Measurements from ENCODE around the gene P3H1.

P3H1 gene

DNA sequence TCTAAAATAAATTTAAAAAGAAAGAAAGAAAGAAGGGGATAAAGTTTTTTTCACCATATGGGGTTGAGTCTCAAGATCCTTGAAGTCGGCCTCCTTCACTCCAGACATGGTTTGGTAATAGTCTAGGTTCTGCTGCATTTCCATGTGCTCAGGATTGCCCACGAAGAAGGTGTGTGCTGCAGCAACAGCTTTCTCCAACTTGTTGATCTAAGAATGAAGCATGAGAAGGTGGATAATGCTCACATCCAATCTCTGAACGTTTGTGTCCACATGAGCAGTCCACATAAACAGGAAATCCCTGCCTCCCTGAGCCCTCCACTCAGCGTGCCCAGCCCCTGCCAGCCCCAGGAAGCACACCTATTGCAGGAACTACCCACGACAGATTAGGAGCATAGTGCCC lies 4.6 kb downstream of the P3H1 start:
- H3K4me3 ChIP-seq (ENCODE audit: low read depth, low read length), result no peak overlapping the region
- no peak overlapping the region for H3K27ac ChIP-seq (ENCODE audit: extremely low read depth, low read depth, low read length)
- no peaks in the 10 kb centered on the region for H3K9me3 ChIP-seq (ENCODE audit: control insufficient read depth, insufficient read depth, low read depth, low read length)
- TF ChIP-seq ZNF664 (tag by site-specific recombination; IDR thresholded peaks at IDR 0.05) (no peak), SCRT1 (tag by site-specific recombination; IDR thresholded peaks at IDR 0.05; ENCODE audit: borderline replicate concordance) (peak; percentile 88), KLF7 (tag by site-specific recombination; IDR thresholded peaks at IDR 0.05; ENCODE audit: borderline replicate concordance) (no peak), ZBTB8A (tag by site-specific recombination; IDR thresholded peaks at IDR 0.05) (no peak), SCRT2 (tag by site-specific recombination; IDR thresholded peaks at IDR 0.05) (peak; percentile 94)
- TF ChIP-seq, protein P1, sequence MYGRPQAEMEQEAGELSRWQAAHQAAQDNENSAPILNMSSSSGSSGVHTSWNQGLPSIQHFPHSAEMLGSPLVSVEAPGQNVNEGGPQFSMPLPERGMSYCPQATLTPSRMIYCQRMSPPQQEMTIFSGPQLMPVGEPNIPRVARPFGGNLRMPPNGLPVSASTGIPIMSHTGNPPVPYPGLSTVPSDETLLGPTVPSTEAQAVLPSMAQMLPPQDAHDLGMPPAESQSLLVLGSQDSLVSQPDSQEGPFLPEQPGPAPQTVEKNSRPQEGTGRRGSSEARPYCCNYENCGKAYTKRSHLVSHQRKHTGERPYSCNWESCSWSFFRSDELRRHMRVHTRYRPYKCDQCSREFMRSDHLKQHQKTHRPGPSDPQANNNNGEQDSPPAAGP (tag by site-specific recombination; IDR thresholded peaks at IDR 0.05), result no peak
- ChIA-PET POLR2A (no interaction called here), CTCF (interaction anchor here (0.6 to 0.9 kb wide), 3 partner anchors 31 to 335 kb away, joined by 3 to 4 read pairs (median 4); no protein-coding TSS in a partner anchor)
- no peaks in the 10 kb centered on the region for H3K4me1 ChIP-seq (ENCODE audit: control insufficient read depth, insufficient read depth, low read length)
- peaks cover 17 to 52% of the 10 kb centered on the region in 2 experiments for H3K36me3 ChIP-seq (ENCODE audit: control insufficient read depth in 2 of 2, insufficient read depth in 1 of 2, low read length in 2 of 2)

DNA sequence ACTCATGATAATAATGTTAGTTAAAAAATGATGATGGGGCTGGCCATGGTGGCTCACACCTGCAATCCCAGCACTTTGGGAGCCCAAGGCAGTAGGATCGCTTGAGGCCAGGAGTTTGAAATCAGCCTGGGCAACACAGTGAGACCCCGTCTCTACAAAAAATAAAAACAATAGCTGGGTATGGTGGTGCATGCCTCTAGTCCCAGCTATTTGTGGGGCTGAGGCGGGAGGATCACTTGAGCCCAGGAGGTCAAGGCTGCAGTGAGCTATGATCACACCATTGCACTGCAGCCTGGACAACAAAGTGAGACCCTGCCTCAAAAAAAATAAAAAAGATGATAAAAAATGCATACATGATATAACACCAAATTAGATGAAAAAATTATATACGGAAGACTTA lies 5.3 kb downstream of the P3H1 start:
- Histone ChIP-seq H3K9me3 (ENCODE audit: control insufficient read depth, insufficient read depth, low read depth, low read length) (no peaks in the 10 kb centered on the region), H3K27ac (ENCODE audit: extremely low read depth, low read depth, low read length) (no peak overlapping the region), H3K4me1 (ENCODE audit: control insufficient read depth, insufficient read depth, low read length) (no peaks in the 10 kb centered on the region), H3K4me3 (ENCODE audit: low read depth, low read length) (no peak overlapping the region), H3K36me3 (ENCODE audit: control insufficient read depth in 2 of 2, insufficient read depth in 1 of 2, low read length in 2 of 2) (peaks cover 17 to 58% of the 10 kb centered on the region in 2 experiments)
- ChIA-PET POLR2A (no interaction called here), CTCF (interaction anchor here (0.6 to 0.9 kb wide), 3 partner anchors 31 to 334 kb away, joined by 3 to 4 read pairs (median 4); no protein-coding TSS in a partner anchor)
- TF ChIP-seq ZNF433 (tag by site-specific recombination; IDR thresholded peaks at IDR 0.05; ENCODE audit: low read depth), result no peak
- TF ChIP-seq ZNF121 (tag by site-specific recombination; IDR thresholded peaks at IDR 0.05), result peak; percentile 90

DNA sequence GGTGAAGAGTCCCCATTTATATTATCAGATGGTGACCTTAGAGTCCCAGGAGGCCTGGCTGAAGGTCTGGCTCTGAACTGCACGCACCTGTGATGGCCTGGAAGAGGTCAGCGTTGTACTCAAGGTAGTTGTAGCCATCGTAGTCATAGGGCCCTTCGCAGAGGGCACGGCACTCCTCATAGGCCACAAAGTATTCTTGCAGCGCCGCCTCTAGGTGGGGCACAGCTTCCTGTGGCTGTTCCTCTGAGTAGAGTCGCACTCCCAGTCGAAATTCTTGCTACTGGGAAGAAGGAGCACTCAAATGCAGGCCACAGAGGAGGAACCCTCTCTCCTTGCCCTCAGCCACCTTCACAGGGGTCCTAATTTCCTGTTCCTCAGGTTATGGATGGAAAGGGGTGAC lies 7.7 kb downstream of the P3H1 start:
- TF ChIP-seq ZNF138 (tag by site-specific recombination; IDR thresholded peaks at IDR 0.05; ENCODE audit: borderline replicate concordance), result no peak
- CTCF ChIA-PET, result interaction anchor here (0.5 to 1.4 kb wide), 6 partner anchors 11 to 315 kb away, joined by 3 to 6 read pairs (median 4); no protein-coding TSS in a partner anchor
- Histone ChIP-seq H3K4me1 (ENCODE audit: control insufficient read depth, insufficient read depth, low read length) (no peaks in the 10 kb centered on the region), H3K36me3 (ENCODE audit: control insufficient read depth in 2 of 2, insufficient read depth in 1 of 2, low read length in 2 of 2) (peaks cover 17 to 83% of the 10 kb centered on the region in 2 experiments), H3K9me3 (ENCODE audit: control insufficient read depth, insufficient read depth, low read depth, low read length) (no peaks in the 10 kb centered on the region), H3K4me3 (ENCODE audit: low read depth, low read length) (no peak overlapping the region), H3K27ac (ENCODE audit: extremely low read depth, low read depth, low read length) (no peak overlapping the region)
- POLR2A ChIA-PET, result interaction anchor here (2.4 kb wide), 1 partner anchor 7 kb away, joined by 10 read pairs; the partner anchor contains the start of genes C1orf50 and P3H1

DNA sequence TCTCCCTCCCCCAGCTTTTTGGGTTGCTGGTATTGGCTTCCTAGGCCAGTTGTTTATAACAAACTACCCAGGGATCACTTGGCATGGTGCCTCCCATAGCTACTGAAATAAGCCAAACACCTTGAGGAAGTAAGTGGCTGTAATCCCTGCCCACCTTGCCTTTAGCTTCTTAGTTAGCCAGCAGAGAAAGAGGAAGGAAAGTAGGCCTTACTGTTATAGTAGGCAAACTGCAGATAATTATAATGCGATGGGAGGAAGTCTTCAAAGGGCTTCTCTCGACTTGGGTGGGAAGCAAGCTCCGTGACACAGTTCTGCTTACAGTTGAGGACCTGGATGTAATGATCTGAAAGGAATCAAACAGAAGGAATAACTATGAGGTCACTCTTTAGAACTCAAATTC lies 8.2 kb downstream of the P3H1 start:
- H3K4me3 ChIP-seq (ENCODE audit: low read depth, low read length), result no peak overlapping the region
- POLR2A ChIA-PET, result interaction anchor here (2.4 kb wide), 1 partner anchor 8 kb away, joined by 10 read pairs; the partner anchor contains the start of genes C1orf50 and P3H1
- H3K27ac ChIP-seq (ENCODE audit: extremely low read depth, low read depth, low read length), result no peak overlapping the region
- TF ChIP-seq, protein P2, sequence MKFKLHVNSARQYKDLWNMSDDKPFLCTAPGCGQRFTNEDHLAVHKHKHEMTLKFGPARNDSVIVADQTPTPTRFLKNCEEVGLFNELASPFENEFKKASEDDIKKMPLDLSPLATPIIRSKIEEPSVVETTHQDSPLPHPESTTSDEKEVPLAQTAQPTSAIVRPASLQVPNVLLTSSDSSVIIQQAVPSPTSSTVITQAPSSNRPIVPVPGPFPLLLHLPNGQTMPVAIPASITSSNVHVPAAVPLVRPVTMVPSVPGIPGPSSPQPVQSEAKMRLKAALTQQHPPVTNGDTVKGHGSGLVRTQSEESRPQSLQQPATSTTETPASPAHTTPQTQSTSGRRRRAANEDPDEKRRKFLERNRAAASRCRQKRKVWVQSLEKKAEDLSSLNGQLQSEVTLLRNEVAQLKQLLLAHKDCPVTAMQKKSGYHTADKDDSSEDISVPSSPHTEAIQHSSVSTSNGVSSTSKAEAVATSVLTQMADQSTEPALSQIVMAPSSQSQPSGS (tag by site-specific recombination; IDR thresholded peaks at IDR 0.05; ENCODE audit: low read depth), result 0 out of 2 replicates have a peak, but pooled peaks have one; percentile 14
- no peak for TF ChIP-seq ZNF114 (tag by site-specific recombination; IDR thresholded peaks at IDR 0.05)
- CTCF ChIA-PET, result interaction anchor here (0.5 to 1.6 kb wide), 7 partner anchors 11 to 1366 kb away, joined by 3 to 6 read pairs (median 4); no protein-coding TSS in a partner anchor
- H3K4me1 ChIP-seq (ENCODE audit: control insufficient read depth, insufficient read depth, low read length), result no peaks in the 10 kb centered on the region
- no peaks in the 10 kb centered on the region for H3K9me3 ChIP-seq (ENCODE audit: control insufficient read depth, insufficient read depth, low read depth, low read length)
- peaks cover 21 to 88% of the 10 kb centered on the region in 2 experiments for H3K36me3 ChIP-seq (ENCODE audit: control insufficient read depth in 2 of 2, insufficient read depth in 1 of 2, low read length in 2 of 2)

DNA sequence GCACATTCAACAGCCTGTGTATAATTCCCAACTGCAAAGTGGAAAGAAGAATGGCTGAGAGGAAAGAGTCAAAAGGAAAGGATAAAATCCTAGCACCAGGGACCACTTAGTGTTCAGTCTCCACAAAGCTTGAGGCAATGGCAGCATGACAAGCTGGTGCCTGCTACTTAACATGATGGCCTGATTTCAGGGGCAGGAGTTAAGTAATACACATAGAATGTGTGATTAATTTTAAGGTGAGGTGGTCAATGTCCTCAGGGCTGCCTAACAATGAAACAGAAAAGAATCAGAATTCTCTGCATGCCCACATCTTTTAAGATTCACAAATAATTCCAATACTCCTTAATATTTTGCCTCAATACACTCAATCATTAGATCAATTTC lies 8.9 kb downstream of the P3H1 start:
- POLR2A ChIA-PET, result interaction anchor here (2.4 kb wide), 1 partner anchor 9 kb away, joined by 10 read pairs; the partner anchor contains the start of genes C1orf50 and P3H1
- Histone ChIP-seq H3K9me3 (ENCODE audit: control insufficient read depth, insufficient read depth, low read depth, low read length) (no peaks in the 10 kb centered on the region), H3K4me3 (ENCODE audit: low read depth, low read length) (no peak overlapping the region), H3K4me1 (ENCODE audit: control insufficient read depth, insufficient read depth, low read length) (no peaks in the 10 kb centered on the region), H3K36me3 (ENCODE audit: control insufficient read depth in 2 of 2, insufficient read depth in 1 of 2, low read length in 2 of 2) (peaks cover 23 to 95% of the 10 kb centered on the region in 2 experiments), H3K27ac (ENCODE audit: extremely low read depth, low read depth, low read length) (no peak overlapping the region)
- CTCF ChIA-PET, result interaction anchor here (0.6 to 1.9 kb wide), 9 partner anchors 9 to 419 kb away, joined by 3 to 14 read pairs (median 4); partner anchors contain the start of genes C1orf50, CCDC30 and P3H1
- TF ChIP-seq, protein P3, sequence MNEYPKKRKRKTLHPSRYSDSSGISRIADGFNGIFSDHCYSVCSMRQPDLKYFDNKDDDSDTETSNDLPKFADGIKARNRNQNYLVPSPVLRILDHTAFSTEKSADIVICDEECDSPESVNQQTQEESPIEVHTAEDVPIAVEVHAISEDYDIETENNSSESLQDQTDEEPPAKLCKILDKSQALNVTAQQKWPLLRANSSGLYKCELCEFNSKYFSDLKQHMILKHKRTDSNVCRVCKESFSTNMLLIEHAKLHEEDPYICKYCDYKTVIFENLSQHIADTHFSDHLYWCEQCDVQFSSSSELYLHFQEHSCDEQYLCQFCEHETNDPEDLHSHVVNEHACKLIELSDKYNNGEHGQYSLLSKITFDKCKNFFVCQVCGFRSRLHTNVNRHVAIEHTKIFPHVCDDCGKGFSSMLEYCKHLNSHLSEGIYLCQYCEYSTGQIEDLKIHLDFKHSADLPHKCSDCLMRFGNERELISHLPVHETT (tag by site-specific recombination; IDR thresholded peaks at IDR 0.05), result no peak
- TF ChIP-seq ZNF510 (tag by site-specific recombination; IDR thresholded peaks at IDR 0.05; ENCODE audit: insufficient replicate concordance) (no peak), ZBTB48 (tag by site-specific recombination; IDR thresholded peaks at IDR 0.05) (no peak), GLIS2 (tag by site-specific recombination; IDR thresholded peaks at IDR 0.05) (no peak), RBAK (tag by site-specific recombination; IDR thresholded peaks at IDR 0.05) (no peak), ZNF701 (tag by site-specific recombination; IDR thresholded peaks at IDR 0.05) (no peak), ZNF433 (tag by site-specific recombination; IDR thresholded peaks at IDR 0.05; ENCODE audit: low read depth) (no peak)
- TF ChIP-seq, protein P4, sequence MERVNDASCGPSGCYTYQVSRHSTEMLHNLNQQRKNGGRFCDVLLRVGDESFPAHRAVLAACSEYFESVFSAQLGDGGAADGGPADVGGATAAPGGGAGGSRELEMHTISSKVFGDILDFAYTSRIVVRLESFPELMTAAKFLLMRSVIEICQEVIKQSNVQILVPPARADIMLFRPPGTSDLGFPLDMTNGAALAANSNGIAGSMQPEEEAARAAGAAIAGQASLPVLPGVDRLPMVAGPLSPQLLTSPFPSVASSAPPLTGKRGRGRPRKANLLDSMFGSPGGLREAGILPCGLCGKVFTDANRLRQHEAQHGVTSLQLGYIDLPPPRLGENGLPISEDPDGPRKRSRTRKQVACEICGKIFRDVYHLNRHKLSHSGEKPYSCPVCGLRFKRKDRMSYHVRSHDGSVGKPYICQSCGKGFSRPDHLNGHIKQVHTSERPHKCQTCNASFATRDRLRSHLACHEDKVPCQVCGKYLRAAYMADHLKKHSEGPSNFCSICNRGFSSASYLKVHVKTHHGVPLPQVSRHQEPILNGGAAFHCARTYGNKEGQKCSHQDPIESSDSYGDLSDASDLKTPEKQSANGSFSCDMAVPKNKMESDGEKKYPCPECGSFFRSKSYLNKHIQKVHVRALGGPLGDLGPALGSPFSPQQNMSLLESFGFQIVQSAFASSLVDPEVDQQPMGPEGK (tag by site-specific recombination; IDR thresholded peaks at IDR 0.05), result no peak
